Measurements from ENCODE around the gene PPP3CA. TPM values are rescaled to one million over a fixed set of nuclear protein-coding genes. Genes with fewer than 3 reads are reported as not detected.

The PPP3CA gene
- total RNA-seq, 2 experiments from 2014 or later: 12.9 to 13.8 TPM

DNA sequence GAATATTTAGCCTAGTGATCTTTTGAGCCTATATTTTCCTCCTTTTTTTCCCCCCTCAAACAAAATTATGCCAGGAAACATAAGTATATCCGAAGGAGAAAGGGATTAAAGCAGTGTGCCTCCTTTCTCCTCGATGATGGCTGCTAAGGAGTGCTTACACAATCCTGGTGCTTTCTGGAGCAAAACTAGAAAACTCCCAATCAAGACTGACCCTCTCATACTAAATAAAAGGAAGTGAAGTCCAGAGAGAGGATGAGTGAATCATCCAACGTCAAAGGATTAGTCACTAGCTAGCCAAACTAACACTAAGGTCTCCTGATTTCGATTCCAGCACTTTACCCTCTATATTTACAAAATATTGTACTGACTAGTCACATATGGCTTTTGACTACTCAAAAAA lies 146.8 kb downstream of the PPP3CA start:
- H3K4me1 Mint-ChIP-seq (ENCODE audit: low read depth): peaks cover 27% of the 10 kb centered on the region
- peaks cover 4% of the 10 kb centered on the region for H3K36me3 ChIP-seq (ENCODE audit: insufficient read depth, low read length)
- H3K27me3 ChIP-seq (ENCODE audit: control insufficient read depth in 1 of 2, insufficient read depth in 2 of 2, low read length in 2 of 2): no peaks in the 10 kb centered on the region
- TF ChIP-seq CTCF (IDR thresholded peaks at IDR 0.05): no peak
- H3K36me3 Mint-ChIP-seq (ENCODE audit: low read depth): peaks cover 7% of the 10 kb centered on the region
- peaks cover 6% of the 10 kb centered on the region for H3K4me1 ChIP-seq (ENCODE audit: insufficient read depth, low read length)
- H3K4me3 ChIP-seq (ENCODE audit: low read length): no peak overlapping the region
- H3K27me3 Mint-ChIP-seq: no peaks in the 10 kb centered on the region
- no peak overlapping the region for H3K27ac Mint-ChIP-seq
- intact Hi-C loops (cut with DNase I, micrococcal nuclease): no loop called here
- no peak overlapping the region for H3K4me3 Mint-ChIP-seq
- DNase-seq (peak in 2 of 14 experiments; percentile 50 to 66), ATAC-seq (ENCODE audit: poor library complexity) (no peak)
- H3K9me3 ChIP-seq (ENCODE audit: control insufficient read depth in 1 of 2, insufficient read depth in 1 of 2, low read length in 2 of 2): no peaks in the 10 kb centered on the region
- ChIA-PET POLR2A (no interaction called here), CTCF (no interaction called here)
- H3K27ac ChIP-seq (ENCODE audit: low read depth in 1 of 2, low read length in 2 of 2): no peak overlapping the region
- H3K9me3 Mint-ChIP-seq: no peaks in the 10 kb centered on the region

GRCh38 chr4:101199507-101200285 lies 147.6 kb downstream of the PPP3CA start:
- Mint-ChIP-seq H3K9me3 (no peaks in the 10 kb centered on the region), H3K4me1 (ENCODE audit: low read depth) (peaks cover 23% of the 10 kb centered on the region), H3K4me3 (no peak overlapping the region), H3K27ac (no peak overlapping the region), H3K36me3 (ENCODE audit: low read depth) (peaks cover 7% of the 10 kb centered on the region), H3K27me3 (no peaks in the 10 kb centered on the region)
- Histone ChIP-seq H3K4me1 (ENCODE audit: insufficient read depth, low read length) (peaks cover 4% of the 10 kb centered on the region), H3K36me3 (ENCODE audit: insufficient read depth, low read length) (peaks cover 4% of the 10 kb centered on the region), H3K9me3 (ENCODE audit: control insufficient read depth in 1 of 2, insufficient read depth in 1 of 2, low read length in 2 of 2) (no peaks in the 10 kb centered on the region), H3K27me3 (ENCODE audit: control insufficient read depth in 1 of 2, insufficient read depth in 2 of 2, low read length in 2 of 2) (no peaks in the 10 kb centered on the region), H3K4me3 (ENCODE audit: low read length) (no peak overlapping the region), H3K27ac (ENCODE audit: low read depth in 1 of 2, low read length in 2 of 2) (no peak overlapping the region)
- DNase-seq: no peak
- ATAC-seq (ENCODE audit: poor library complexity): no peak
- intact Hi-C loops (cut with DNase I, micrococcal nuclease): no loop called here
- no peak for TF ChIP-seq CTCF (IDR thresholded peaks at IDR 0.05)
- ChIA-PET CTCF (interaction anchor here (0.9 kb wide), 1 partner anchor 66 kb away, joined by 3 read pairs; no protein-coding TSS in a partner anchor), POLR2A (no interaction called here)

GRCh38 chr4:101198682-101199339 lies 148.5 kb downstream of the PPP3CA start:
- H3K4me1 ChIP-seq (ENCODE audit: insufficient read depth, low read length): peaks cover under 1% of the 10 kb centered on the region
- H3K27me3 ChIP-seq (ENCODE audit: control insufficient read depth in 1 of 2, insufficient read depth in 2 of 2, low read length in 2 of 2): no peaks in the 10 kb centered on the region
- H3K9me3 ChIP-seq (ENCODE audit: control insufficient read depth in 1 of 2, insufficient read depth in 1 of 2, low read length in 2 of 2): no peaks in the 10 kb centered on the region
- no peak overlapping the region for H3K4me3 ChIP-seq (ENCODE audit: low read length)
- Mint-ChIP-seq H3K9me3 (no peaks in the 10 kb centered on the region), H3K27me3 (no peaks in the 10 kb centered on the region), H3K27ac (no peak overlapping the region), H3K4me1 (ENCODE audit: low read depth) (peaks cover 23% of the 10 kb centered on the region), H3K4me3 (no peak overlapping the region), H3K36me3 (ENCODE audit: low read depth) (peaks cover 11% of the 10 kb centered on the region)
- DNase-seq (no peak), ATAC-seq (ENCODE audit: poor library complexity) (no peak)
- no peak overlapping the region for H3K27ac ChIP-seq (ENCODE audit: low read depth in 1 of 2, low read length in 2 of 2)
- H3K36me3 ChIP-seq (ENCODE audit: insufficient read depth, low read length): peaks cover 4% of the 10 kb centered on the region
- intact Hi-C loops (cut with DNase I, micrococcal nuclease): no loop called here
- no peak for TF ChIP-seq CTCF (IDR thresholded peaks at IDR 0.05)
- ChIA-PET POLR2A (no interaction called here), CTCF (interaction anchor here (0.9 kb wide), 1 partner anchor 65 kb away, joined by 3 read pairs; no protein-coding TSS in a partner anchor)

All from CD4-positive, alpha-beta T cell (primary cell).